ENCODE measurements around the gene DDR2.

DDR2 gene

GRCh38 chr1:162631546-162632191, 595 bp upstream of the DDR2 start:
- no peak for DNase-seq

GRCh38 chr1:162632698-162633080, 425 bp downstream of the DDR2 start:
- DNase-seq, result no peak

GRCh38 chr1:162633081-162633762, 958 bp downstream of the DDR2 start:
- no peak for DNase-seq

- no peak for DNase-seq
Measured at GRCh38 chr1:162635418-162635817, 3.2 kb downstream of the DDR2 start.

- DNase-seq, result no peak
Measured at GRCh38 chr1:162639718-162640117, 7.5 kb downstream of the DDR2 start.

- DNase-seq, result no peak
Measured at GRCh38 chr1:162641114-162641513, 8.8 kb downstream of the DDR2 start.

- no peak for DNase-seq
Measured at GRCh38 chr1:162644986-162645314, 12.7 kb downstream of the DDR2 start.

- DNase-seq, result no peak
Measured at GRCh38 chr1:162645666-162646065, 13.4 kb downstream of the DDR2 start.

- no peak for DNase-seq
Measured at GRCh38 chr1:162649583-162649982, 17.3 kb downstream of the DDR2 start.

- DNase-seq, result no peak
Measured at GRCh38 chr1:162654915-162655620, 22.8 kb downstream of the DDR2 start.

GRCh38 chr1:162656266-162656665, 24.0 kb downstream of the DDR2 start:
- no peak for DNase-seq

GRCh38 chr1:162660574-162660973, 28.3 kb downstream of the DDR2 start:
- no peak for DNase-seq

- DNase-seq, result no peak
Measured at GRCh38 chr1:162661336-162661735, 29.1 kb downstream of the DDR2 start.

GRCh38 chr1:162662013-162662412, 29.7 kb downstream of the DDR2 start:
- no peak for DNase-seq

- DNase-seq, result no peak
Measured at GRCh38 chr1:162663086-162663485, 30.8 kb downstream of the DDR2 start.

- DNase-seq, result no peak
Measured at GRCh38 chr1:162663589-162664106, 31.4 kb downstream of the DDR2 start.

- DNase-seq, result no peak
Measured at GRCh38 chr1:162666006-162666645, 33.9 kb downstream of the DDR2 start.

- no peak for DNase-seq
Measured at GRCh38 chr1:162667381-162668080, 35.3 kb downstream of the DDR2 start.

- DNase-seq, result no peak
Measured at GRCh38 chr1:162670928-162671663, 38.8 kb downstream of the DDR2 start.

- no peak for DNase-seq
Measured at GRCh38 chr1:162671664-162672410, 39.6 kb downstream of the DDR2 start.

GRCh38 chr1:162672622-162673260, 40.5 kb downstream of the DDR2 start:
- no peak for DNase-seq

Data from CD4-positive, alpha-beta T cell treated with Interleukin-17A for 1 hour (primary cell).